GM21737 (cell line): Measurements from ENCODE around the gene GTF2F2.
A peak's percentile ranks its signal among the peaks of the same experiment; 100 is the strongest.

Experiments
- ATAC-seq: cut with Tn5 transposase; IDR thresholded peaks from one replicate; pipeline ENCODE4 v1.9.1; 2021; ENCODE audit warnings: mild to moderate bottlenecking, moderate library complexity; ENCODE audit not compliant: unreplicated experiment

Gene GTF2F2

GRCh38 chr13:45120967-45121831 lies 889 bp downstream of the GTF2F2 start:
- no peak for ATAC-seq

DNA sequence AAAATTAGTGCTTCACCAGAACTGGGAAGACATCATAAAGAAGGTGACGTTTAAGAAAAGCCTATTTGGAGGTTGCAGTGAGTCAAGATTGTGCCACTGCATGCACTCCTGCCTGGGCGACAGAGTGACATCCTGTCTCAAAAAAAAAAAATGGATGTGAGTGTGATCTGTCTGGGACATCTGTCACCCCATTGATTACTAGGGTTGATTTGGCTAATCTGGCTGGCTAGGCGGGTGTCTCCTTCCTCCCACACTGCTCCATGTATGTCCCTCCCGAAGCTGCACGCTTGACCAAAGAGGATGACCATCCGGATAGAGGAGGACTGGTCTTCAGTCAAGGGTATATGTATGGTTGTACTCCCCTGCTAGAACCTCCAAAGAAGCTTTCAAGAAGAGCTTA lies 2.6 kb downstream of the GTF2F2 start:
- ATAC-seq: no peak

- ATAC-seq: peak; percentile 78
These were observed 12.2 kb downstream of the GTF2F2 start for GRCh38 chr13:45132369-45133064.

GRCh38 chr13:45133396-45134118 lies 13.2 kb downstream of the GTF2F2 start:
- ATAC-seq: no peak

DNA sequence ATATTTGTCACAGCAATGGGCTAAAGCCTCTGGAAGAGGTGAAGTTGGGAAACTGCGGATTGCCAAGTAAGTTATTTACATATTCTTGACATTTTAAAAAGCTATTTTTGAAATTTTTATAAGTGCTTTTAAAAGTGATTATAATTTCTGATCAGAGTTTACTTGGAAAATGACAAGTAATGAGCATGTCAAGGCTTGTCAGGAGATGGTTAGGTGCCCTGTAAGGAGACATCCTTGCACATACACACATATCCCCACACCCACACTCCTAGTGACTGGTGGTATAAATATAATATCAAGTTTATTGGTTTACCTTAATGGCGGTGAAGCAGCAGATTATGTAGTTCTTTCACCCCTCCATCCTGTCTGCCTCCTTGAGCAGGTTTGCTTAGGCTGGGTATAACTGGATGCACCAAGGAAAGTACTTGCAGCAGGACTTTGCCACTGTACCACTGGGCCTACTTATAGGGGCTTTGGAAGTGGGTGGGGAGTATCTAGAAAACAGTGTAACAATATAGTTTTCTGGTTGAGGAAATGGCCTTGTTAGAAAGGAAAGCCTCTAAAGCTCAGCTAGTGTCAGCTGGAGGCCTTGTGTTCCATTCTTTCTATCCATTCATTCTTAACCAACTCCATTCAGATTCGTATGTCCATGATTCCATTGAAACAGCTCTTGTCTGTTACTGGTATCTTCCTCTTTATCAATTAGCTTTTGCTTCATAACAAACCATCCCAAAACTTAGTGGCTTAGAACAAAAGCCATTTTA lies 16.6 kb downstream of the GTF2F2 start:
- ATAC-seq: no peak

DNA sequence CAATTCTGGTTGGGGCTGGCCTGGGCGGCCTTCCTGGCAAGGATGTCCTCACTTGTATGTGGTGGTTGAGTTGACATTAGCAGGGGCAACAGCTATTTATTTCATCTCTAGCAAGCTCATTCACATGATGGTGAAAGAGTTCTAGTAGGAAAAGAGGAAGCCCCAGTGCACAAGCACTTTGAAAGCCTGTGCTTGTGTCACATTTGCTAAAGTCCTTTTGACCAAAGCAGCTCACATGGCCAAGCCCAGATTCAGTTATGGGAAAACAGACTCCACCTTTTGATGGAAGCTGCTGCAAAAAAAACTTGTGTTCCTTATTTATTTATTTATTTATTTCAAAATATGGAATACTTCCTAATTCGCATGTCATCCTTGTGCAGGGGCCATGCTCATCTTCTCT lies 17.2 kb downstream of the GTF2F2 start:
- no peak for ATAC-seq

GRCh38 chr13:45138282-45138681 lies 18.0 kb downstream of the GTF2F2 start:
- ATAC-seq: no peak

DNA sequence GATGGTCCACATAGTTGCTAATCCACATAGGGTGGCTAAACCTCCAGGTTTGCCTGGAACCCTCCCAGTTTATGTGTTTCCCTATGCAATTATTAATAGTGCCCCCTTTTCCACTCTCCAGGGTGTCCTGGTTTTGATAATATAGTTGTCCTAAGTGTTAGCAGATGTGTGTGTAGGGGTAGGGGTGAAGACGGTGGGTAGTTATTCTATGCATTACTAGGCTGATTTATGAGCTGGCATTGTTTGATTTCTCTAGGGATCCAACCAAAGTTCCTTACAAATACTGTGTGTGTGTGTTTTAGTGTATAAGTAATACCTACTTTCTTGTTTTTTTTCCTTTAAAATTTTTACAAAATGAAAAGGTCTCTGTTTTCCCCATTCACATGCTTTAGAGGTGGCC lies 21.1 kb downstream of the GTF2F2 start:
- no peak for ATAC-seq

GRCh38 chr13:45142440-45143345 lies 22.4 kb downstream of the GTF2F2 start:
- no peak for ATAC-seq

- no peak for ATAC-seq
These were observed 23.0 kb downstream of the GTF2F2 start for GRCh38 chr13:45143346-45143751.

DNA sequence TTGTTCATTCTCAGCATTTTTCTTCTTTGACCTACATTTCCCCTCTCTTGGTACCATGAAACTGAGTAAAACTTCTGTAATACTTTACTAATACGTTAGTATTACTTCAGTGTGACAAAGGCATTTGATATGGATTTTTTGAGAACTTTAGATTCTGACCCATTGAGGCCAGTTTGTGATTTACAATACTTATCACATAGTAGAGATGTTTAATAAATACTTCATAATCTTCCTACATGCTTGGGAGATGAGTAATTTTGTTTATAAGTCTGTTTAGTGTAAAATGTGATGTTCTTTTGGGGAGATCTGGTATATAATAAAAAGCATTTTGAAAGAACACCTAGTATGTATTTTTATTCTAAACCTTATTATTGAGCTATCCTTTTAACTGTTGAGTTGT lies 29.7 kb downstream of the GTF2F2 start:
- ATAC-seq: no peak

- ATAC-seq: no peak
These were observed 36.5 kb downstream of the GTF2F2 start for GRCh38 chr13:45156565-45157361.

GRCh38 chr13:45162194-45162593 lies 41.9 kb downstream of the GTF2F2 start:
- ATAC-seq: no peak

DNA sequence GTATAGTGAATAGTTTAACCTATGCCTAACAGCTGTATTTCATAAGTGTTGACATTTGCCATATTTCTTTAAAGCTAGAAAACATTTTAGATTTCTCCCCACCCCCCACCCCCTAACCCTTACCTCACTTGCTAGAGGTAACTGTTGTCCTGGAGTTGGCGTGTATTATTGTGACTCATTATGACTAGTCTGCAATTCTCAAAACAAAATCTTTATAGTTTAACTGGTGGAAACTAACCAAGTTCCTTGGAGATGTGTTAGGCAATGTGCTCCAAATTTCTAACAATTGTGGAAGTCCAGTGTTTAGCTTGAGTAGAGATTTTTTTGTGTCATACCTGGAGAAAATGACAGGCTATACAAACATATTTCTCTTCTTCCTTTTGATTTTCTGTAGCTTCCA lies 42.5 kb downstream of the GTF2F2 start:
- no peak for ATAC-seq

DNA sequence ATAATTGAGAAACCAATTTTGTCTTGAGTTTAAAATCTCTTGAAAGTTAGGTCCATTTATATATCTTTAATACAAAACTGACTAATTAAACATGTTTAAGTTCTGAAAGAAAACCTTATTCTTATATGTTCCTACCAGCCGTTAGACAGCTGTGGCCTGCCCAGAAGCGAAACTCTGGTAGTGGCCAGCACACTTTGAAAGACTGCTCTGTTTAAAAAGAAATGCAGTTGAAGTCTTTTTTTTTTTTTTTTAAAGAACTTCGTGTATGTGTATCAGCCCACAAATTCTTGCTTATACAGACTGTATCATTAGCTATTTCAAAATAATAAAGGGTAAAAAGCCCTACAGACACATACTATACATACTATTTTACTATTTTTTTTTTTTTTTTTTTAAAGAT lies 46.5 kb downstream of the GTF2F2 start:
- ATAC-seq: no peak

GRCh38 chr13:45167611-45168554 lies 47.6 kb downstream of the GTF2F2 start:
- ATAC-seq: no peak

GRCh38 chr13:45168555-45168930 lies 48.2 kb downstream of the GTF2F2 start:
- ATAC-seq: no peak

DNA sequence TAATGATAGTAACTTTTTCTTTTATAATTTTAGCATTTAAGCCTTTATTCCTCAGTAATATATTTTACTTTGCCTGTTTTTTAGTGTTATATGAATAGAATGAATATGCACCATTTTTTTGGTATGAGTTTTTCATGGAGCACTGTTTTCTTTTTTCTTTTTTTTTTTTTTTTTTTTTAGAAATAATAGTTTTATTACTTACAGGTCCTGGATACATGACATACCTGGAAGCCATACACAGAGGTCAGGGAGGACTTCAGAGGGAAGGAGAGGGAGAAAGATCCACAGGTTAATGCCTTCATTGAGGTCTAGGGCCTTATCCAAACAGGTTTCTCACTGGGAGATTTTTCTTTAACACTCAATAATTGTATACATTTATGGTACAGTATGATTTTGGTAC lies 54.2 kb downstream of the GTF2F2 start:
- ATAC-seq: no peak
